ENCODE measurements around the gene BANP.
"Not testable (repeated sequence)": the region's sequence is repeated elsewhere in the genome, so short reads cannot be mapped to it uniquely, and the experiment has no call there.

The BANP gene

DNA sequence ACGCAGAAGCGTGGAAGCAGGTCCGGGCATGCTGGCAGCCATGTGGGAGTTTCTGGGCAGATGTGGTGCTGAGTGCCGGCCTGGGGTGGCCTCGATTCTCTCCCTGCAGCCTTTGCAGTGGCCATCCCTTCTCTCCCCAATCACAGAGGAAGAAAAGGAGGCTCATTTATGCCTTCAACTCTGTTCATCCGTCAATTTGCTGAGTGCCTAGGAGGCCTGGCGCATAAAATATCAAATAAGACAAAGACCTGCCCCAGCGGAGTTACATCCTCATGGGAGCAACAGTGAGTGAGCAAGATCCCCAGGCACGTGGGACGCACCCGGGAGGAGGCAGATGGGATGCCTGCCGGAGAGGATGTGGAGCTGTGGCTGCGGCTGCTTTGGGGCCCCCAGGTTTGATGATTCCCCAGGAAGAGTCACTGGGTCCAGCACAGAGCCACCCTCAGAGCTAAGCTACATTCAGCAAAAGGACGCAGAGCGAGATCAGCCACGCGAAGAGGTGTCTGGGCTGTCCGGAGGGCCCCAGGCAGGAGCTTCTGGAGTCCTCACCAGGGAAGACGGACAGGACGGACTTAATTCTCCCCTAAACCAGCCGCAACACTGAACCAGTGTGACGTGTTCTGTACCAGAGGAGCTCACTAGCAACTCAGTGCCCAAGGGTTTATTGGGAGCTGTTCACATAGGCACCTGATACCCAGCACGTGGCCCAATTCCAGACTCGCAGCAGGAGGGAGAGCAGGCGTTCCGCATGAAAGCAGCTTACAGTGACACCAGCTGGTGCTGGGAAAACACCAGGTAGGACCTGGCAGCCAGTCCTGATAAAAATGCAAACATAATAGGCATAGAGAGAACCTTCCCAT is 26.2 kb upstream of the BANP start:
- H3K4me3 ChIP-seq (ENCODE audit: low read length): no peak overlapping the region
- no peak for DNase-seq (ENCODE audit: low read depth, low spot score)

DNA sequence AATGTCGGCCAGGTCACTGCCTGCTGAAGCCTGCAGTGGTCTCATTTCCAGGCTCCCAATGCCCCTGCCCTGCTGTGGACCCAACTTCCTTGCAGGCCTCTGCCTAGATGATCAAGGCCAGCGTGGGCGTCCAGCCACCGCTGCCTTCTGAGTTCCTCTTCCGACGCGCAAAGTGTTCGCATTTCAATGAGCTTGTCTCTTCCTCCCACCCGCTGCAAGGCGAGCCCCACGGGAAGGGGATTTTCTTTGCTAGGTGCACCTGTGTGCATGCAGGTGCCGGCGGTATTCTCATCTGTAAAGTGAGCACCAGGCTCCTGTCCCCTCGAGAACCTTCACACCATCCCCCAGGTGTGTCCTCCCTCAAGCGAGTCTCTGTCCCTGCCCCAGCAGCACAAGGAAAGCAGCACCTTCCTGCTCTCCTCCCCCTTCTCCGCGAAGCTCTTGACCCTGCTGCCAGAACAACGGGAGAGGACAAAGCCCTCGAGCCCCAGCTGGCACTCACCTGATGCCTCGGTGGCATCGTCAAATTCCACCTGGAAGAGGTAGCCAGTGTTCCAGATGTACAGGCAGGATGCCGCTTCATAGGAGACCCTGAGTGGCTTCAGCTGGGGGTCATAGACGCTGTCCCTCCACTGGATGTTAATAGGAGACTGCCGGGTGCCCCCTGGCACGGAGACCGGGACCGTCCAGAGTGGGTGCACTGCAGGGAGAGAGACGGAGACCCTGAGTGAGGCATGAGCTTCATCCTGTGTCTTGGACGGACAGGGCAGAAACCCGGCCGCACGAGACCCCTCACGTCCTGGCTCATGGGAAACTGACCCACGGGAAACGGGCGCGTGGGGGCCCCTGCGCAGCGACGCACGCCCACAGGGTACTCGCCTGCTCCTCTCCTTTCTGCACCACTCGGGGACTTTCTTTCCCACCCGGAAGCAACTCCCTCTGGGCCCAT is 24.7 kb upstream of the BANP start:
- DNase-seq (ENCODE audit: low read depth, low spot score): no peak
- H3K4me3 ChIP-seq (ENCODE audit: low read length): no peak overlapping the region

DNA sequence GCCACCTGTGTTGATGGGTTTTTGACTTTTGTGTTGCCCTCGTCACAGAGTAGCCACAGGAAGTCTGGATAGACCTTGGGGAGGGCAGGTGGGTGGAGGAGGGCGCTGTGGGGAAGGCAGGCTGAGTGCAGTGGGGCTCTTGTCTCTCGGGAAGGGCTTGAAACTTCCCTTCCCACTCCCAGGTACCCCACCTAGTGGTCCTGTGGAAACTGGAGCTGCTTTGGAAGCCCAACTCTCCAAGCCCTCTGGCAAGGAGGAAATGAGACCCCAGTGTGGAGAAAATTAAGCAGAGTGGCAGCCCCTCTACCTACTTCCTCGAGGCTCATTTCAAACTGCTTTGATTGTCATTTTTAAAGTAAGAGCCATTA is 24.1 kb upstream of the BANP start:
- DNase-seq (ENCODE audit: low read depth, low spot score): no peak
- no peak overlapping the region for H3K4me3 ChIP-seq (ENCODE audit: low read length)

DNA sequence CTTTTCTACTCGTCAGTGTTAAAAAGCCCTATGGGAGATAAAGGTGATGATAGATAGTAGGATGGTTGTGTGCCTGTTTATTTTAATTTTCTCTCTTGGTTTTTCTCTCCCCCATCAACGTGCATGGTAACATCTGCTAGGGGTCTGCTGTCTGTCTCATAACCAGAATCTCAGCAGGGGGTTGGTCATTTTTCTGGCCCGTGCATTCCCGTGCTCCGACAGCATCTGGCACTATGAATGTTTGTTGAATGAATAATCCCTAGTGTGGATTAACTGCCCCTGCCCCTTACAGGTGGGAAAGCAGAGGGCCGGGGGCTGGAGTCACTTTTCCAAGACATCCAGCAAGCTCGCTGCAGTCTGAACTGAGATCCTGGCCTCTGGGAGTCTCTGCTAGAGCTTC is 21.2 kb upstream of the BANP start:
- no peak for DNase-seq (ENCODE audit: low read depth, low spot score)
- no peak overlapping the region for H3K4me3 ChIP-seq (ENCODE audit: low read length)

DNA sequence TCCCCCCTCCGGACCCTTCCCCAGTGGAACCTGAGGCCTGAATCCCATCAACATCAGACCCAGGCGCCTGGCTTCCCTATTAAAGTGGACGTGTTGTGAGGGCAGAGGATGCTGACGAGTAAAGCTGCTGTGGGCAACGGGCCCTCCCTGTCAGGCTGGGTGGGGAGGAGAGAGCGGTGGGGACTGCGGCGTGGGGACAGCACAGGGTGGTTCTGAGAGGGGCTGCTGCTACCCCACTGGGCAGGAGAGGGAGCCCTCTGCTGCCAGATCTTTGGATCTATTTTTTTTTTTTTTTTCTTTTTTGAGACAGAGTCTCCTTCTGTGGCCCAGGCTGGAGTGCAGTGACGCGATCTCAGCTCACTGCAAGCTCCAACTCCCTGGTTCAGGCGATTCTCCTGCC is 20.8 kb upstream of the BANP start:
- no peak for DNase-seq (ENCODE audit: low read depth, low spot score)
- no peak overlapping the region for H3K4me3 ChIP-seq (ENCODE audit: low read length)

DNA sequence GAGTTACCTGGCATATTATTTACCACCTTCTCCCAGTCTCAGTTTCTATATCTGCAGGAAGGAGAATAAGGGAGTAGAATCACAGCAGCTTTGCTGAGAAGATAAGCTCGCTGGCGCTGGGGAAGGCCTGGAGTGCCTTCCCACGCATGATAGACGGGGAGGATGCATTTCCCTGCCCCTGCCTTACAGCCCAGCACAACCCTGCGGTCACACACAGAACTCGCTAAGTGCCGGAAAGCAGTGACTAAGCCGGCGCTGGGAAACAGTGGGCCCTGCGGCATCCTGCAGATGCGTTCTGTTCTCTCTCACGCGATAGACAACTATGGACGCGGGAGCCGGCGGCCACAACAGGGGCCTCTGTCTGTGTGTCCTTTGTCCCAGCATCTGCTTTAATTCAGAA is 19.7 kb upstream of the BANP start:
- no peak for DNase-seq (ENCODE audit: low read depth, low spot score)
- no peak overlapping the region for H3K4me3 ChIP-seq (ENCODE audit: low read length)

DNA sequence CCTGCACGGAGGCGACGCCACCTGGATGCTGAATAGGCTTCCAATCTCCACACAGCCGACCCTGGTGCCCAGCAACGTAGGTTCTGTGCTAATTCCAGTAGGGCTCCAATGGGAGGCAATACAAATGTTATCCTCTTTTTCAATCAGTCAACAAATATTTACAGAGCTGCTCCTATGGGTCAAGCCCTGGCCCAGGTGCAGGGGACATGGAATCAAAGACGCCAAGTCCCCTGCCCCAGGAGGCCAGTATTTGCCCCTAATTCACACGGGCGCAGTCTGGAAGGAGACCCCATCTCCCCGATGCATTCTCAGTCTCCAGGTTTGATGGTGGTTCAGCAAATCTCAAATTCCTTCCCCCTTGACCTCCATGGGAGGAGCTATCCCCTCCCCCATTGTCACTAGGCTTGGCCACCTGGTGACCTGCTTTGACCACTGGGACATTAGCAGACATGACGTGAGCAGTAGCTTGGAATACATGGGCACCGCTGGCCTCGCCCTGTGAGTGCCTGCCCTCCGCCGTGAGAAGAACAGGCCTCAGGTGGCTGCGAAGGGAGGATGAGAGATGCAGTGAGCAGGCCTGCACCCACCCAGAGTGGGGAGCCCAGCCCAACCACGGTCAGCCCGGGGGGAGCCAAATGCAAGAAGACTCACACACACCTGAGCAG is 18.6 kb upstream of the BANP start:
- not testable (repeated sequence) for DNase-seq (ENCODE audit: low read depth, low spot score); H3K4me3 ChIP-seq (ENCODE audit: low read length)

DNA sequence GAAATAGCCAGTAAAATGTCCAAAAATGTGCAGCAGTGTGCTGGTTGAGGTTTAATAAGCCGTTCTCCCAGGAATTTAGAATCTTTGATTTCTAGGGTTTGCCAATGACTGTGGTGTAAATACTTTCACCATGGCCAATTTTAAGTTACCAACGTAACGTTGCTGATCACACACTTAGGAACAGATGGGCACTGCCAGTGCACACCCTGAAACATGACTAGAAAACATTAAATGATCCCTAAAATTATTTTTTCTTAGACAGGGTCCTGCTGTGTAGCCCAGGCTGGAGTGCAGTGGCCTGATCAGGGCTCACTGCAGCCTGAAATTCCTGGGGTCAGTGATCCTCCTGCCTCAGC is 18.1 kb upstream of the BANP start:
- DNase-seq (ENCODE audit: low read depth, low spot score): no peak
- no peak overlapping the region for H3K4me3 ChIP-seq (ENCODE audit: low read length)

DNA sequence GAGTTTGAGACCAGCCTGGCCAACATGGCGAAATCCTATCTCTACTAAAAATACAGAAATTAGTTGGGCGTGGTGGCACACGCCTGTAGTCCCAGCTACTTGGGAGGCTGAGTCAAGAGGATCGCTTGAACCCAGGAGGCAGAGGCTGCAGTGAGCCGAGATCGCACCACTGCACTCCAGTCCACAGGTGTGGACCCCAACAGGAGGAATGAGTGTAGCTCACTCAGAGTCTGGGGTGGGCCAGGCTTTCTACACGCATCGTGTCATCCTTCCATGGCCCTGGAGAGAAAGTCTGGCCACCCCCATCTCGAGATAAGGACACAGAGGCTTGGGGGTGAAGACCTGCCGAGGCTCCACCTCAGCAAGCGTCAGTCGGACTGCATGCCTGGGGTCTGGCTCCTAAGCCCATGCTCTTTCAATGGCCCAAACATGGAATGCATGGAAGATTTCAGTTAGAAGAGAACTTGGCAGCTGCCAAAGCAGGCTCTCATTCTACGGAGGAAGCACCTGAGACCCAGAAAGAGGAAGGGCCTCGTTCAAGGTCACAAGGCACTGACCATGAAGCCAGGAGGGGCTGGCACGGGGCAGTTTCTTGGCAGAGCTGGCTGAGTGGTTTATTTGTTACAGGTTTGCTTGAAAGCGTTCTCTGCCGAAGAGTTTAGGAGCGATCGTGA is 16.3 kb upstream of the BANP start:
- not testable (repeated sequence) for H3K4me3 ChIP-seq (ENCODE audit: low read length); DNase-seq (ENCODE audit: low read depth, low spot score)

DNA sequence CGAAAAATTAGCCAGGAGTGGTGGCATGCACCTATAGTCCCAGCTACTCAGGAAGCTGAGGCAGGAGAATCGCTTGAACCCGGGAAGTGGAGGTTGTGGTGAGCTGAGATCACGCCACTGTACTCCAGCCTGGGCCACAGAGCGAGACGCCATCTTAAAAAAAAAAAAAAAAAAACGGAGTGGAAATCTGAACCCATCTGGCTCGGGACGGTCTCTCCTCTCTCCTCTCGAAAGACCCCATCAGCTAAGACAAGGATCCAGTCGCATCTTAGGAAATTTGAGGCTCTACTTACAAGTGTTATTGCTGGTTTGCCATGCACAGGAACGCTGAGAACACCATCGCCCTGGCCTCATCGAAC is 15.2 kb upstream of the BANP start:
- H3K4me3 ChIP-seq (ENCODE audit: low read length); DNase-seq (ENCODE audit: low read depth, low spot score): not testable (repeated sequence)

DNA sequence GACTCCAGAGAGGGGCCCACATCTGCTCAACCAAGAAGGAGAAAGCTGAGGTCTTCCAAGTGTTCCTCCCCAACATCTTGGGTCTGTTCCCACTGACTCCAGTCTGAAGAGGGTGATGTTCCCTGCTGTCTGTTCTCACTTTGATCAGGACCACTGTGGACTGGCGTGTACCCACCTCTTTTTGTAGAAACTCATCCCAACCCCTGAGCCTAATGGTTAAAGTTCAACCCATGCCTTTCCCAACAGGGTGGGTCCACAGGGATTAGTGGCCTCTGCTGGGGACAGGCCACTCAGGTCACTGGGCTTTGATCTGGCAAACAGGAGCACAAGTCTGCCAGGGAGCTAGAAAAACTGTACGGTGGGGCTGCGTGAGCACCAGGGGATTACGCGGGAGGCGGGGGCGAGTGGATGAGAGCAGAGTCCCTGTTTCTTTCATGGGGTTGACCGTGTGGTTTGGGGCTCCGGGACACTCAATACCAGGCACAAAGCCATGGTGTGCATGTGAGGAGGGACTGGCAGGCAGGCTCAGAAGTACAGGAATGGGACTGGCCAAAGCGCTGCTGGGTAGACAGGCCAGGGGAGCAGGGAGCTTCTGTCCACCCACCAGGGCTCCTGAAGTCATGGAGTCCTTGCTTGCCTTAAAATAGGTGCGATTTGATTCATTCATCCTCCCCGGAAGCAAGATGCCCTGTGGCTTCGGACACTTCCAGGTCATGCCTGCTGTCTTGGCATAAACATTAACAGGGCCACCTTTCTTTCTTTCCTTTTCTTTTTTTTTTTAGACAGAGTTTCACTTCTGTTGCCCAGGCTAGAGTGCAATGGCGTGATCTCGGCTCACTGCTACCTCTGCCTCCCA is 14.6 kb upstream of the BANP start, which contains the start of gene CA5A:
CA5A (minus strand) TSS at position 155 of the 856 bp plus-strand sequence; CDS start at position 76, 79 bp downstream.
- DNase-seq (ENCODE audit: low read depth, low spot score): no peak
- H3K4me3 ChIP-seq (ENCODE audit: low read length): no peak within 1 kb of the TSS

DNA sequence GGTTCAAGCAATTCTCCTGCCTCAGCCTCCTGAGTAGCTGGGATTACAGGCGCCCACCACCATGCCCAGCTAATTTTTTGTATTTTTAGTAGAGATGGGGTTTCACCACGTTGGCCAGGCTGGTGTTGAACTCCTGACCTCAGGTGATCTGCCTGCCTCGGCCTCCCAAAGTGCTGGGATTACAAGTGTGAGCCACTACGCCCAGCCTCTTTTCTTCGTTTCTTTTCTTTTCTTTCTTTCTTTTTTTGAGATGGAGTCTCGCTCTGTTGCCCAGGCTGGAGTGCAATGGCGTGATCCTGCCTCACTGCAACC is 14.0 kb upstream of the BANP start:
- H3K4me3 ChIP-seq (ENCODE audit: low read length); DNase-seq (ENCODE audit: low read depth, low spot score): not testable (repeated sequence)

DNA sequence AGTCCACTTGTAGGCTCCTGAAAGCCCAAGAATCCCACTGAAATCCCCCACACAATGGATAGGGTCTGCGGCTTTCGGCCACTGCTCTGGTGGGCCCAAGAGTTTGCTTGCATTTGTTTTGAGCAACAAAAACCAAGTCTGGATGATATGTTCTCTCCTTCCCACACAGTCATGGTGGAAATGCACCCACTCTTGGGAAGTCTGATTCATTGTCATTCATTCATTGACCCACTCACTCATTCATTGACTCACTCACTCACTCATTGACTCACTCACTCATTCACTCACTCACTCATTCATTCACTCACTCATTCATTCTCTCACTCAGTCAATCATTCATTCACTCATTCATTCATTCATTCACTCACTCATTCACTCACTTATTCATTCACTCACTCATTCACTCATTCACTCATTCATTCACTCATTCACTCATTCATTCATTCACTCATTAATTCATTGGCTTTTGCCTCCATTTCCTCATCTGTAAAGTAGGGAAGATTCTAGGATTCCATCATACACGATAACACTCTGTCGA is 12.8 kb upstream of the BANP start:
- DNase-seq (ENCODE audit: low read depth, low spot score): no peak
- H3K4me3 ChIP-seq (ENCODE audit: low read length): no peak overlapping the region

DNA sequence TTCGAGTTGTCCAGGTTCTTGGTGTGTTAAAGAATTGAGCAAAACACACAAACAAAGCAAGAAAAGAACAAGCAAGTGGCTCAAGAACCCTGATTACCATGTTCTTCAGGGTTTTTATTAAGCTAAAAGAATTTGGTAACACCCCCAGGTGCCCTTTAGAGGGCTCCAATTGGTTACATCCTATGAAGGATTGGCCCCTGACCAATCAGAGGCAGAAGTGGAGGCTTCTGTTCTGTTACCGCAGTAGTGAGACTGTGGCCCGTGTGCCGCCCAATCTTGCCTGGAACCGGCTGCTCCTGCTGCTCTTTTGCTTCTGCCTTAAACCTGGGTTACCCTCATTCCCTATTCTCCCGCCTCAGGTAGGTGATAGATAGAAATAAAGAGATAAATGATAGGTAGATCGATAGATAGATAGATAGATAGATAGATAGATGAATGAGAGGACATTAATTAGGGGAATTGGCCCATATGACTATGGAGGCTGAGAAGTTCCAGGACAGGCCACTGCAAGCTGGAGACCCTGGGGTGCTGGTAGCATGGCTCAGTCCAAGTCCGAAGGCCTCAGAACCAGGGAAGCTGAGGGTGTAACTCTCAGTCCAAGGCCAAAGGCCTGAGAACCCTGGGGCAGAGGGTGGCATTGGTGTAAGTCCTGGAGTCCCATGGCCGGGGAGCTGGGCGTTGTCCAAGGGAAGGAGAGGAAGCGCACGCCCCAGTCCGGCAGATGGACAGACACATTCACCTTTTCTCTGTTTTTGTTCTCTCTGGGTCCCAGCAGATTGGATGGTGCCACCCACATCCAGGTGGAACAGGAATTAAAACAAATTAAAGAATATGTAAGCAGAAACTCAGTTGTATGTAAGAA is 11.4 kb upstream of the BANP start:
- DNase-seq (ENCODE audit: low read depth, low spot score): no peak
- H3K4me3 ChIP-seq (ENCODE audit: low read length): no peak overlapping the region

DNA sequence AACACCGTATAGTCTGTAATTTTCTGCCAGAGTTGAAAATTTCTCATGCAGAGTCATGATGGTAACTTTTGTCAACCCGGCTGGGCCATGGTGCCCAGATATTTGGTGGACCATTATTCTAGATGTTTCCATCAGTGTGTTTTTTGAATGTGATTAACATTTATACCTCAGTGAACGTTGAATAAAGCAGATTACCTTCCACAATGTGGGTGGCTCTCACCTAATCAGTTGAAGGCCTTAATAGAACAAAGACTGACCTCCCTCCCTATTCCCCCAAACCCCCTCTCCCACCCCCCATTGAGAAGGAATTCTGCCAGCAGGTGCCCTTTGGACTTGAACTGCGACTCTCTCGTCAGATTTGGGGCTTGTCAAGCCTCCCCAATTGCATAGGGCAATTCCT is 8.6 kb upstream of the BANP start:
- DNase-seq (ENCODE audit: low read depth, low spot score): no peak
- no peak overlapping the region for H3K4me3 ChIP-seq (ENCODE audit: low read length)

DNA sequence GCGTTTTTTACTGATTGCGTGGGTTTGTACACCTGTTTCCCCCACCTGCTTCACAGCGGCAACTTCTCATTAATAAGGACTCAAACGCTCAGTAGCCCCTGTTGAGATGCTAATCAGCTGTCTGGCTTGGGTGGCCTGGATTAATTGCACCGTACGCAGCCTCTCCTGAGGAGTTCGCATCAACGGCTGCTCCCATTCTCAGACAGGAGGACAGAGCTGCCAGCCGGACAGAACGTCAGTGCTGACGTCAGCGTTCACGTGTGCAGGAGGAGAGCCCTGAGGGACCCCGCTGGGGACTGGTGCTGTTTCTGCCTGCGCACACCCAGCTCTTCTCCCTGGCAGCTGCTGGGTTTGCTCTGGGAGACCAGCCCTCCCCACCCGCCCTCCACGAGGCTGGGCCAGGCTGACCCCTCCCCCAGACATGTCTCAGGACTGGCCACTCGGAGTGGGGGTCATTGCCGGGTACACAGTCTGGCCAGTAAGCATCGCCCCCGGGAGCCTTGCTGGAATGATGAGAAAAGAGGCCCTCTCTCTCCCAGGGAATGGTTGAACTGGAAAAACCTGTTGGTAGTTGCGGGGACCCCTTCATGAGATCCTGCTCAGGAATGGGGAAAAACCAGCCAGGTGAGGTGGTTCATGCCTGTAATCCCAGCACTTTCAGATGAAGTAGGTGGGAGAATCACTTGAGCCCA is 5.7 kb upstream of the BANP start:
- H3K4me3 ChIP-seq (ENCODE audit: low read length): no peak overlapping the region

More for the DNA sequence above, 5.7 kb upstream of the BANP start:
- DNase-seq (ENCODE audit: low read depth, low spot score): no peak
